K562 (cell line): ENCODE measurements around the gene UBE2O.

Experiments
- ATF2 ChIP-seq: sonication (generic); formaldehyde crosslinking; IDR thresholded peaks from 2 replicates; pipeline ENCODE4 v1.8.1; 2022; ENCODE audit warnings: missing genetic modification reagents
- CREB1 ChIP-seq, 2 experiments: sonication (generic) in 1 of 2; formaldehyde crosslinking in 1 of 2; IDR thresholded peaks; 2 replicates each; pipeline versions ENCODE4 v1.6.1 to v1.8.0; 2012 to 2022; ENCODE audit warnings: inconsistent platforms in 1 of 2, mild to moderate bottlenecking in 1 of 2, missing genetic modification reagents in 1 of 2, moderate library complexity in 1 of 2
- CTCF ChIP-seq, 3 experiments: IDR thresholded peaks in 2 of 3; conservative IDR thresholded peaks in 1 of 3; 2 replicates each; pipeline ENCODE4 v1.5.1; 2011 to 2012; ENCODE audit warnings: low read length in 3 of 3, mild to moderate bottlenecking in 3 of 3, control low read depth in 2 of 3, improper control_type of control experiment in 1 of 3, inconsistent platforms in 1 of 3, low read depth in 1 of 3, mixed read lengths in 1 of 3, moderate library complexity in 1 of 3; ENCODE audit not compliant: insufficient read depth in 2 of 3
- PCBP2 ChIP-seq: fragments of 200-400 bp; formaldehyde crosslinking; IDR thresholded peaks from 2 replicates; pipeline ENCODE4 v1.6.1; 2018; ENCODE audit warnings: low read length, low read depth, mild to moderate bottlenecking, moderate library complexity; ENCODE audit not compliant: poor library complexity, severe bottlenecking
- POLR2A ChIP-seq: fragments of 450-650 bp; conservative IDR thresholded peaks from 2 replicates; pipeline ENCODE4 v1.6.1; 2016
- TAF1 ChIP-seq: IDR thresholded peaks from 2 replicates; pipeline ENCODE4 v1.6.1; 2011; ENCODE audit warnings: mild to moderate bottlenecking, low read length, moderate library complexity; ENCODE audit not compliant: insufficient read depth, control insufficient read depth, severe bottlenecking; ENCODE audit errors: extremely low read depth
- ZBTB1 ChIP-seq: sonication (generic); formaldehyde crosslinking; IDR thresholded peaks from 2 replicates; pipeline ENCODE4 v1.8.1; 2023; ENCODE audit warnings: missing genetic modification reagents, low read depth, mild to moderate bottlenecking, borderline replicate concordance
- ZNF239 ChIP-seq: fragments of 250-450 bp; sonication (Bioruptor Pico); IDR thresholded peaks from 2 replicates; pipeline ENCODE4 v1.4.0; 2020; ENCODE audit warnings: mild to moderate bottlenecking
- ZNF407 ChIP-seq: fragments of 450-650 bp; IDR thresholded peaks from 2 replicates; pipeline ENCODE4 v1.6.1; 2016; ENCODE audit warnings: low read depth
- TF ChIP-seq, protein P1 (sequence below): sonication (generic); formaldehyde crosslinking; IDR thresholded peaks from 2 replicates; pipeline ENCODE4 v1.8.1; 2023; ENCODE audit warnings: mild to moderate bottlenecking, missing genetic modification reagents

GRCh38 chr17:76399175-76400172 is 53.5 kb downstream of the UBE2O start:
- TF ChIP-seq ZNF239 (CRISPR knock-in tag) = no peak
- no peak for TF ChIP-seq TAF1
- TF ChIP-seq, protein P1, sequence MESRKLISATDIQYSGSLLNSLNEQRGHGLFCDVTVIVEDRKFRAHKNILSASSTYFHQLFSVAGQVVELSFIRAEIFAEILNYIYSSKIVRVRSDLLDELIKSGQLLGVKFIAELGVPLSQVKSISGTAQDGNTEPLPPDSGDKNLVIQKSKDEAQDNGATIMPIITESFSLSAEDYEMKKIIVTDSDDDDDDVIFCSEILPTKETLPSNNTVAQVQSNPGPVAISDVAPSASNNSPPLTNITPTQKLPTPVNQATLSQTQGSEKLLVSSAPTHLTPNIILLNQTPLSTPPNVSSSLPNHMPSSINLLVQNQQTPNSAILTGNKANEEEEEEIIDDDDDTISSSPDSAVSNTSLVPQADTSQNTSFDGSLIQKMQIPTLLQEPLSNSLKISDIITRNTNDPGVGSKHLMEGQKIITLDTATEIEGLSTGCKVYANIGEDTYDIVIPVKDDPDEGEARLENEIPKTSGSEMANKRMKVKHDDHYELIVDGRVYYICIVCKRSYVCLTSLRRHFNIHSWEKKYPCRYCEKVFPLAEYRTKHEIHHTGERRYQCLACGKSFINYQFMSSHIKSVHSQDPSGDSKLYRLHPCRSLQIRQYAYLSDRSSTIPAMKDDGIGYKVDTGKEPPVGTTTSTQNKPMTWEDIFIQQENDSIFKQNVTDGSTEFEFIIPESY (CRISPR knock-in tag) = no peak
- no peak for TF ChIP-seq CTCF (IDR thresholded peaks at IDR 0.05 in 2 of 3, conservative IDR thresholded peaks at IDR 0.05 in 1 of 3; ENCODE audit: insufficient read depth in 2 of 3, low read depth in 1 of 3, low read length in 3 of 3)
- no peak for TF ChIP-seq POLR2A
- TF ChIP-seq PCBP2 = no peak
- TF ChIP-seq ZBTB1 = no peak
- no peak for TF ChIP-seq ZNF407
- no peak for TF ChIP-seq CREB1 (IDR thresholded peaks at IDR 0.05)
- TF ChIP-seq CREB1 (CRISPR knock-in tag; IDR thresholded peaks at IDR 0.05) = no peak
- no peak for TF ChIP-seq ATF2
